NCI-H128 (cell line): ENCODE data around the gene SHISA3.

Experiments used
- DNase-seq: peaks from one replicate; lab custom pipeline; 2025; ENCODE audit not compliant: unreplicated experiment; lab: John Stamatoyannopoulos, UW

SHISA3 gene

GRCh38 chr4:42442601-42443000 lies 45.3 kb downstream of the SHISA3 start:
- DNase-seq = no peak

- DNase-seq = no peak
These were observed 47.8 kb downstream of the SHISA3 start for GRCh38 chr4:42445038-42445437.

GRCh38 chr4:42446823-42447222 lies 49.5 kb downstream of the SHISA3 start:
- DNase-seq = no peak
